Measurements from ENCODE around the gene PTPRD. TPM values are rescaled to one million over a fixed set of nuclear protein-coding genes. Genes with fewer than 3 reads are reported as not detected.

The PTPRD gene
- total and polyA plus RNA-seq, 9 of the 15 experiments (the other 6 are each of a cell fraction or from before 2014, with no cell fraction given): 0.11 TPM; not detected in 8

DNA sequence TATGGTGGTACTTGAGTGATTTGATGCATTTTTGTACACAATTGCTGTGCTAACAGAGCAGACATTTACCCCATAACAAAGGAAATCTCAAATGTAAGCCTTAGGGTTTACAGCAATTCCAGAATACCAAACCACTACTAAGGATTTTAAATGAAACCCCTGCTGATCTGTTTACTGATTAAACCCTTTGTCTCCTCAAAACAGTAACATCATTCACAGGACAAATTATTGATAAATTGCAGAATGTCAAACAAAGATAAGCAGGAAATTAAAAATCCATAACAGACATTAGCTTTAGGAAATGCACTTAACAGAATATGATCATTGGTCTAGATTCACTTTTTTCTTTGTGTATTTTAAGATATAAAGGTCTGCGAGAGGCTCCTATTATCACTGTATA is 1796.9 kb downstream of the PTPRD start:
- ChIA-PET POLR2A (no interaction called here), CTCF (ENCODE audit: low intra/inter-chr PET ratio) (no interaction called here)
- FAIRE-seq (no peak), DNase-seq (ENCODE audit: extremely low read depth in 1 of 4, low spot score in 3 of 4) (no peak), ATAC-seq (no peak)
- no peaks in the 10 kb centered on the region for H3K4me1 ChIP-seq (replicated peaks in 1 of 2; ENCODE audit: control insufficient read depth in 2 of 2, insufficient read depth in 2 of 2, low read length in 2 of 2)
- no peaks in the 10 kb centered on the region for H3K79me2 ChIP-seq (ENCODE audit: control insufficient read depth, insufficient read depth, low read length)
- no peaks in the 10 kb centered on the region for H3K36me3 ChIP-seq (ENCODE audit: control insufficient read depth, insufficient read depth, low read length)
- H3K4me2 ChIP-seq (ENCODE audit: insufficient read depth, low read length): no peak overlapping the region
- intact Hi-C loops (cut with micrococcal nuclease): no loop called here
- no peaks in the 10 kb centered on the region for H4K20me1 ChIP-seq (replicated peaks; ENCODE audit: control insufficient read depth, insufficient read depth, low read length)
- in situ Hi-C loops (cut with MboI): no loop called here
- no TSS peak for BruUV-seq (replicated peaks)
- no peaks in the 10 kb centered on the region for H3K9me1 ChIP-seq (ENCODE audit: control insufficient read depth, insufficient read depth, low read length)
- no peak overlapping the region for H3K4me3 ChIP-seq
- no peaks in the 10 kb centered on the region for H3K9me3 ChIP-seq (replicated peaks; ENCODE audit: control insufficient read depth, insufficient read depth, low read depth, low read length)
- H2AFZ ChIP-seq (ENCODE audit: low read depth, low read length): no peak overlapping the region
- WGBS (ENCODE audit: insufficient coverage, low coverage, missing lambda C conversion rate): no CpG with 5 or more reads among the region's 1 CpG
- H3K27me3 ChIP-seq (ENCODE audit: control insufficient read depth in 2 of 2, insufficient read depth in 2 of 2, low read length in 2 of 2): no peaks in the 10 kb centered on the region
- H3K27ac ChIP-seq (ENCODE audit: extremely low read depth, low read depth, low read length): no peak overlapping the region
- no peak overlapping the region for H3K9ac ChIP-seq (ENCODE audit: insufficient read depth in 1 of 2, low read depth in 2 of 2, low read length in 2 of 2)
- no peak for TF ChIP-seq MCM5 (IDR thresholded peaks at IDR 0.05; ENCODE audit: low read depth)
- TF ChIP-seq, protein P1, sequence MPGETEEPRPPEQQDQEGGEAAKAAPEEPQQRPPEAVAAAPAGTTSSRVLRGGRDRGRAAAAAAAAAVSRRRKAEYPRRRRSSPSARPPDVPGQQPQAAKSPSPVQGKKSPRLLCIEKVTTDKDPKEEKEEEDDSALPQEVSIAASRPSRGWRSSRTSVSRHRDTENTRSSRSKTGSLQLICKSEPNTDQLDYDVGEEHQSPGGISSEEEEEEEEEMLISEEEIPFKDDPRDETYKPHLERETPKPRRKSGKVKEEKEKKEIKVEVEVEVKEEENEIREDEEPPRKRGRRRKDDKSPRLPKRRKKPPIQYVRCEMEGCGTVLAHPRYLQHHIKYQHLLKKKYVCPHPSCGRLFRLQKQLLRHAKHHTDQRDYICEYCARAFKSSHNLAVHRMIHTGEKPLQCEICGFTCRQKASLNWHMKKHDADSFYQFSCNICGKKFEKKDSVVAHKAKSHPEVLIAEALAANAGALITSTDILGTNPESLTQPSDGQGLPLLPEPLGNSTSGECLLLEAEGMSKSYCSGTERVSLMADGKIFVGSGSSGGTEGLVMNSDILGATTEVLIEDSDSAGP (CRISPR knock-in tag; IDR thresholded peaks at IDR 0.05): no peak
- TF ChIP-seq ESRRB (CRISPR knock-in tag; IDR thresholded peaks at IDR 0.05; ENCODE audit: borderline replicate concordance): no peak
- TF ChIP-seq POLR3A (IDR thresholded peaks at IDR 0.05; ENCODE audit: borderline replicate concordance, extremely low read depth, insufficient read depth, insufficient read length): no peak
- TF ChIP-seq, protein P2, sequence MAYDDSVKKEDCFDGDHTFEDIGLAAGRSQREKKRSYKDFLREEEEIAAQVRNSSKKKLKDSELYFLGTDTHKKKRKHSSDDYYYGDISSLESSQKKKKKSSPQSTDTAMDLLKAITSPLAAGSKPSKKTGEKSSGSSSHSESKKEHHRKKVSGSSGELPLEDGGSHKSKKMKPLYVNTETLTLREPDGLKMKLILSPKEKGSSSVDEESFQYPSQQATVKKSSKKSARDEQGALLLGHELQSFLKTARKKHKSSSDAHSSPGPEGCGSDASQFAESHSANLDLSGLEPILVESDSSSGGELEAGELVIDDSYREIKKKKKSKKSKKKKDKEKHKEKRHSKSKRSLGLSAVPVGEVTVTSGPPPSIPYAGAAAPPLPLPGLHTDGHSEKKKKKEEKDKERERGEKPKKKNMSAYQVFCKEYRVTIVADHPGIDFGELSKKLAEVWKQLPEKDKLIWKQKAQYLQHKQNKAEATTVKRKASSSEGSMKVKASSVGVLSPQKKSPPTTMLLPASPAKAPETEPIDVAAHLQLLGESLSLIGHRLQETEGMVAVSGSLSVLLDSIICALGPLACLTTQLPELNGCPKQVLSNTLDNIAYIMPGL (CRISPR knock-in tag; IDR thresholded peaks at IDR 0.05): no peak
- no peak for TF ChIP-seq PML (IDR thresholded peaks at IDR 0.05; ENCODE audit: low read length)
- TF ChIP-seq NR3C1 (CRISPR knock-in tag; IDR thresholded peaks at IDR 0.05): no peak
- TF ChIP-seq ZNF561 (CRISPR knock-in tag; conservative IDR thresholded peaks at IDR 0.05): no peak
- TF ChIP-seq, protein P3, sequence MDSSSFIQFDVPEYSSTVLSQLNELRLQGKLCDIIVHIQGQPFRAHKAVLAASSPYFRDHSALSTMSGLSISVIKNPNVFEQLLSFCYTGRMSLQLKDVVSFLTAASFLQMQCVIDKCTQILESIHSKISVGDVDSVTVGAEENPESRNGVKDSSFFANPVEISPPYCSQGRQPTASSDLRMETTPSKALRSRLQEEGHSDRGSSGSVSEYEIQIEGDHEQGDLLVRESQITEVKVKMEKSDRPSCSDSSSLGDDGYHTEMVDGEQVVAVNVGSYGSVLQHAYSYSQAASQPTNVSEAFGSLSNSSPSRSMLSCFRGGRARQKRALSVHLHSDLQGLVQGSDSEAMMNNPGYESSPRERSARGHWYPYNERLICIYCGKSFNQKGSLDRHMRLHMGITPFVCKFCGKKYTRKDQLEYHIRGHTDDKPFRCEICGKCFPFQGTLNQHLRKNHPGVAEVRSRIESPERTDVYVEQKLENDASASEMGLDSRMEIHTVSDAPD (CRISPR knock-in tag; IDR thresholded peaks at IDR 0.05): no peak
- TF ChIP-seq, protein P4, sequence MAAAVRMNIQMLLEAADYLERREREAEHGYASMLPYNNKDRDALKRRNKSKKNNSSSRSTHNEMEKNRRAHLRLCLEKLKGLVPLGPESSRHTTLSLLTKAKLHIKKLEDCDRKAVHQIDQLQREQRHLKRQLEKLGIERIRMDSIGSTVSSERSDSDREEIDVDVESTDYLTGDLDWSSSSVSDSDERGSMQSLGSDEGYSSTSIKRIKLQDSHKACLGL (CRISPR knock-in tag; IDR thresholded peaks at IDR 0.05; ENCODE audit: borderline replicate concordance, poor library complexity, severe bottlenecking): no peak
- TF ChIP-seq, protein P5, sequence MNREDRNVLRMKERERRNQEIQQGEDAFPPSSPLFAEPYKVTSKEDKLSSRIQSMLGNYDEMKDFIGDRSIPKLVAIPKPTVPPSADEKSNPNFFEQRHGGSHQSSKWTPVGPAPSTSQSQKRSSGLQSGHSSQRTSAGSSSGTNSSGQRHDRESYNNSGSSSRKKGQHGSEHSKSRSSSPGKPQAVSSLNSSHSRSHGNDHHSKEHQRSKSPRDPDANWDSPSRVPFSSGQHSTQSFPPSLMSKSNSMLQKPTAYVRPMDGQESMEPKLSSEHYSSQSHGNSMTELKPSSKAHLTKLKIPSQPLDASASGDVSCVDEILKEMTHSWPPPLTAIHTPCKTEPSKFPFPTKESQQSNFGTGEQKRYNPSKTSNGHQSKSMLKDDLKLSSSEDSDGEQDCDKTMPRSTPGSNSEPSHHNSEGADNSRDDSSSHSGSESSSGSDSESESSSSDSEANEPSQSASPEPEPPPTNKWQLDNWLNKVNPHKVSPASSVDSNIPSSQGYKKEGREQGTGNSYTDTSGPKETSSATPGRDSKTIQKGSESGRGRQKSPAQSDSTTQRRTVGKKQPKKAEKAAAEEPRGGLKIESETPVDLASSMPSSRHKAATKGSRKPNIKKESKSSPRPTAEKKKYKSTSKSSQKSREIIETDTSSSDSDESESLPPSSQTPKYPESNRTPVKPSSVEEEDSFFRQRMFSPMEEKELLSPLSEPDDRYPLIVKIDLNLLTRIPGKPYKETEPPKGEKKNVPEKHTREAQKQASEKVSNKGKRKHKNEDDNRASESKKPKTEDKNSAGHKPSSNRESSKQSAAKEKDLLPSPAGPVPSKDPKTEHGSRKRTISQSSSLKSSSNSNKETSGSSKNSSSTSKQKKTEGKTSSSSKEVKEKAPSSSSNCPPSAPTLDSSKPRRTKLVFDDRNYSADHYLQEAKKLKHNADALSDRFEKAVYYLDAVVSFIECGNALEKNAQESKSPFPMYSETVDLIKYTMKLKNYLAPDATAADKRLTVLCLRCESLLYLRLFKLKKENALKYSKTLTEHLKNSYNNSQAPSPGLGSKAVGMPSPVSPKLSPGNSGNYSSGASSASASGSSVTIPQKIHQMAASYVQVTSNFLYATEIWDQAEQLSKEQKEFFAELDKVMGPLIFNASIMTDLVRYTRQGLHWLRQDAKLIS (CRISPR knock-in tag; IDR thresholded peaks at IDR 0.05): no peak
- TF ChIP-seq ZNF695 (CRISPR knock-in tag; IDR thresholded peaks at IDR 0.05): no peak
- no peak for TF ChIP-seq EP400 (IDR thresholded peaks at IDR 0.05)
- TF ChIP-seq DDX20 (tag; IDR thresholded peaks at IDR 0.05; ENCODE audit: low read depth): no peak
